ENCODE results near the gene FBXO30. TPM values are rescaled to one million over a fixed set of nuclear protein-coding genes. Genes with fewer than 3 reads are reported as not detected.

The FBXO30 gene, protein sequence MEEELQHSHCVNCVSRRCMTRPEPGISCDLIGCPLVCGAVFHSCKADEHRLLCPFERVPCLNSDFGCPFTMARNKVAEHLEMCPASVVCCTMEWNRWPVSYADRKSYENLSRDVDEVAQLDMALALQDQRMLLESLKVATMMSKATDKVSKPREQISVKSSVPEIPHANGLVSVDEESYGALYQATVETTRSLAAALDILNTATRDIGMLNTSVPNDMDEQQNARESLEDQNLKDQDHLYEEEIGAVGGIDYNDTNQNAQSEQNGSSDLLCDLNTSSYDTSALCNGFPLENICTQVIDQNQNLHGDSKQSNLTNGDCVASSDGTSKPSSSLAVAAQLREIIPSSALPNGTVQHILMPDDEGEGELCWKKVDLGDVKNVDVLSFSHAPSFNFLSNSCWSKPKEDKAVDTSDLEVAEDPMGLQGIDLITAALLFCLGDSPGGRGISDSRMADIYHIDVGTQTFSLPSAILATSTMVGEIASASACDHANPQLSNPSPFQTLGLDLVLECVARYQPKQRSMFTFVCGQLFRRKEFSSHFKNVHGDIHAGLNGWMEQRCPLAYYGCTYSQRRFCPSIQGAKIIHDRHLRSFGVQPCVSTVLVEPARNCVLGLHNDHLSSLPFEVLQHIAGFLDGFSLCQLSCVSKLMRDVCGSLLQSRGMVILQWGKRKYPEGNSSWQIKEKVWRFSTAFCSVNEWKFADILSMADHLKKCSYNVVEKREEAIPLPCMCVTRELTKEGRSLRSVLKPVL
- total RNA-seq, result 21.1 and 24.1 TPM in 2 replicates

GRCh38 chr6:145814501-145815308, at the start of gene FBXO30:
FBXO30 (minus strand) TSS chr6:145814795; CDS start chr6:145806405, 8,390 bp downstream.

Other genes starting within 250 kb of the FBXO30 start
- 5.0 and 7.2 TPM in 2 replicates for gene EPM2A, start 79.3 kb downstream of the FBXO30 start, total RNA-seq
- 31.9 and 33.0 TPM in 2 replicates for gene SHPRH, start 149.6 kb upstream of the FBXO30 start, total RNA-seq
- gene GRM1, start 214.3 kb upstream of the FBXO30 start, total RNA-seq, result under 0.01 TPM in 2 replicates